CD14-positive monocyte (primary cell): ENCODE data around the gene ITGA5. TPM values are rescaled to one million over a fixed set of nuclear protein-coding genes. Genes with fewer than 3 reads are reported as not detected.
A peak's percentile ranks its signal among the peaks of the same experiment; 100 is the strongest.

Source experiments
- DNase-seq, 3 donors: peaks; one replicate each; pipeline ENCODE4 v3.0.0-alpha.2; 2011 to 2022
- H2AFZ ChIP-seq: 2 replicates; pipeline ENCODE4 v1.6.0; 2012; ENCODE audit warnings: mild to moderate bottlenecking, low read depth, low read length, inconsistent platforms; ENCODE audit not compliant: insufficient read depth, poor library complexity, severe bottlenecking
- H3K27ac ChIP-seq, 2 donors: 1 replicate in 1 of 2; 2 replicates in 1 of 2; pipeline ENCODE4 v1.5.1; 2012 to 2013; ENCODE audit warnings: low read length in 2 of 2, control low read depth in 1 of 2, inconsistent platforms in 1 of 2, low read depth in 1 of 2, mild to moderate bottlenecking in 1 of 2
- H3K27me3 ChIP-seq, 2 donors: one replicate each; pipeline versions ENCODE4 v1.6.0 to v1.6.1; 2011 to 2013; ENCODE audit warnings: low read length in 2 of 2; ENCODE audit not compliant: control insufficient read depth in 2 of 2, insufficient read depth in 2 of 2
- H3K36me3 ChIP-seq, 2 donors: replicated peaks in 1 of 2; 1 replicate in 1 of 2; 2 replicates in 1 of 2; pipeline versions ENCODE4 v1.5.1 to v1.6.1; 2012 to 2013; ENCODE audit warnings: low read length in 2 of 2, control low read depth in 1 of 2, inconsistent platforms in 1 of 2, mild to moderate bottlenecking in 1 of 2; ENCODE audit not compliant: insufficient read depth in 2 of 2, control insufficient read depth in 1 of 2
- H3K4me1 ChIP-seq, 2 donors: 1 replicate in 1 of 2; 2 replicates in 1 of 2; pipeline versions ENCODE4 v1.5.1 to v1.6.1; 2012 to 2013; ENCODE audit warnings: low read length in 2 of 2, control low read depth in 1 of 2, inconsistent platforms in 1 of 2, mild to moderate bottlenecking in 1 of 2, moderate library complexity in 1 of 2; ENCODE audit not compliant: insufficient read depth in 2 of 2, control insufficient read depth in 1 of 2
- H3K4me2 ChIP-seq: replicated peaks from 2 replicates; pipeline ENCODE3; 2012; ENCODE audit warnings: low read length, moderate library complexity, mild to moderate bottlenecking; ENCODE audit not compliant: poor library complexity, severe bottlenecking; ENCODE audit errors: extremely low read depth
- H3K4me3 ChIP-seq, 3 experiments: fragments of 200-600 bp in 1 of 3; sonication (generic) in 1 of 3; replicated peaks in 1 of 3; 1 replicate in 2 of 3; 2 replicates in 1 of 3; pipeline ENCODE4 v1.5.1; 2011 to 2013; ENCODE audit warnings: low read length in 3 of 3, mild to moderate bottlenecking in 3 of 3, control low read depth in 2 of 3, low read depth in 2 of 3, inconsistent platforms in 1 of 3, moderate library complexity in 1 of 3
- H3K79me2 ChIP-seq: 2 replicates; pipeline ENCODE4 v1.6.0; 2012; ENCODE audit warnings: mild to moderate bottlenecking, control low read depth, inconsistent platforms, low read length, moderate library complexity; ENCODE audit not compliant: insufficient read depth
- H3K9ac ChIP-seq: 2 replicates; pipeline ENCODE4 v1.6.0; 2017; ENCODE audit warnings: low read length, mild to moderate bottlenecking; ENCODE audit not compliant: insufficient read depth, poor library complexity, severe bottlenecking
- H3K9me3 ChIP-seq, 2 donors: replicated peaks in 1 of 2; 1 replicate in 1 of 2; 2 replicates in 1 of 2; pipeline versions ENCODE4 v1.5.1 to v1.6.1; 2012 to 2013; ENCODE audit warnings: low read length in 2 of 2, control low read depth in 1 of 2; ENCODE audit not compliant: control insufficient read depth in 1 of 2, insufficient read depth in 1 of 2
- H4K20me1 ChIP-seq: 2 replicates; pipeline ENCODE4 v1.6.0; 2012; ENCODE audit warnings: mild to moderate bottlenecking, low read length, control low read depth, moderate library complexity; ENCODE audit not compliant: insufficient read depth
- H3K27ac Mint-ChIP-seq, 7 donors: one replicate each; pipeline ENCODE4 v1.8.0; 2020; ENCODE audit warnings: mild to moderate bottlenecking in 7 of 7, mixed read lengths in 7 of 7, moderate library complexity in 6 of 7, inconsistent platforms in 2 of 7
- H3K27me3 Mint-ChIP-seq, 3 donors: one replicate each; pipeline ENCODE4 v1.8.0; 2021 to 2022; ENCODE audit warnings: low read depth in 3 of 3, mild to moderate bottlenecking in 3 of 3, mixed read lengths in 3 of 3, moderate library complexity in 3 of 3, inconsistent platforms in 1 of 3
- H3K36me3 Mint-ChIP-seq, 2 donors: one replicate each; pipeline ENCODE4 v1.8.0; 2020; ENCODE audit warnings: mixed read lengths in 2 of 2, inconsistent platforms in 1 of 2, mild to moderate bottlenecking in 1 of 2
- H3K4me1 Mint-ChIP-seq: one replicate; pipeline ENCODE4 v1.8.0; 2020; ENCODE audit warnings: mild to moderate bottlenecking, mixed read lengths
- H3K4me3 Mint-ChIP-seq, 2 donors: one replicate each; pipeline ENCODE4 v1.8.0; 2020; ENCODE audit warnings: mild to moderate bottlenecking in 2 of 2, mixed read lengths in 2 of 2, moderate library complexity in 1 of 2
- H3K9me3 Mint-ChIP-seq, 7 donors: one replicate each; pipeline ENCODE4 v1.8.0; 2020 to 2022; ENCODE audit warnings: mixed read lengths in 7 of 7, mild to moderate bottlenecking in 6 of 7, moderate library complexity in 6 of 7, inconsistent platforms in 2 of 7
- CTCF ChIP-seq: fragments of 200-600 bp; IDR thresholded peaks from one replicate; pipeline ENCODE4 v1.8.0; 2022; ENCODE audit warnings: antibody characterized with exemption, mild to moderate bottlenecking
- WGBS: methylation state at CpG from one replicate; pipeline ENCODE4 v1.1.5; 2013; ENCODE audit warnings: missing lambda C conversion rate; ENCODE audit not compliant: insufficient coverage; 5-methylcytosine and 5-hydroxymethylcytosine counted together
- intact Hi-C, 2 donors: fragments of 100-400 bp; cut with micrococcal nuclease; formaldehyde crosslinking; loops; one replicate each; pipeline versions ENCODE4 v1.15.0 to v1.15.1; 2023
- polyA plus RNA-seq, 3 donors: library from polyadenylated mRNA; depleted of rRNA in 1 of 3; unstranded in 2 of 3; stranded (reverse) in 1 of 3; fragments of 300-500 nt in 2 of 3; fragments of >200 nt in 1 of 3; fragmentation: Illumina TruSeq in 2 of 3; gene quantifications; 1 replicate in 2 of 3; 2 replicates in 1 of 3; pipeline ENCODE4 v1.2.3, GENCODE V29; 2012 to 2021

The ITGA5 gene
- polyA plus RNA-seq, 3 donors = 85.5 to 142 (median 99.4) TPM

- no peaks in the 10 kb centered on the region for H3K27me3 Mint-ChIP-seq
- H3K27ac Mint-ChIP-seq = peak overlapping the region in 5 of 7 donors; percentile 35 to 73 (median 43)
Observed at GRCh38 chr12:54398995-54399793, 19.9 kb downstream of the ITGA5 start.

GRCh38 chr12:54398218-54398617 is 20.8 kb downstream of the ITGA5 start:
- Mint-ChIP-seq H3K4me1 (peaks cover 20% of the 10 kb centered on the region), H3K27ac (peak overlapping the region in 3 of 7 donors; percentile 12 to 87 (median 41)), H3K4me3 (no peak overlapping the region), H3K9me3 (peaks cover 0 to 5% (median 0%) of the 10 kb centered on the region in 7 donors), H3K27me3 (no peaks in the 10 kb centered on the region), H3K36me3 (peaks cover 82 to 96% of the 10 kb centered on the region in 2 donors)
- intact Hi-C loops = no loop called here
- no peaks in the 10 kb centered on the region for H3K9me3 ChIP-seq
- H3K27ac ChIP-seq = peak overlapping the region in 1 of 2 donors; percentile 45
- H2AFZ ChIP-seq = no peak overlapping the region
- H3K9ac ChIP-seq = no peak overlapping the region
- peaks cover 27% of the 10 kb centered on the region for H3K79me2 ChIP-seq
- peaks cover 84% of the 10 kb centered on the region for H4K20me1 ChIP-seq
- WGBS = 80% methylated on average over 1 of the region's 2 CpGs
- peaks cover 84 to 89% of the 10 kb centered on the region in 2 donors for H3K36me3 ChIP-seq
- no peaks in the 10 kb centered on the region for H3K27me3 ChIP-seq
- H3K4me3 ChIP-seq = no peak overlapping the region
- DNase-seq = no peak
- peaks cover 18 to 26% of the 10 kb centered on the region in 2 donors for H3K4me1 ChIP-seq
- H3K4me2 ChIP-seq = no peak overlapping the region
- TF ChIP-seq CTCF = no peak

More at GRCh38 chr12:54398995-54399793, 19.9 kb downstream of the ITGA5 start:
- Mint-ChIP-seq H3K4me1 (peaks cover 10% of the 10 kb centered on the region), H3K4me3 (no peak overlapping the region), H3K9me3 (peaks cover 0 to 5% (median 0%) of the 10 kb centered on the region in 7 donors), H3K36me3 (peaks cover 92 to 99% of the 10 kb centered on the region in 2 donors)
- Histone ChIP-seq H3K36me3 (peaks cover 94 to 99% of the 10 kb centered on the region in 2 donors), H3K79me2 (peaks cover 34% of the 10 kb centered on the region), H3K4me2 (no peak overlapping the region), H2AFZ (no peak overlapping the region), H3K4me3 (no peak overlapping the region), H4K20me1 (peaks cover 94% of the 10 kb centered on the region), H3K27ac (peak overlapping the region; percentile 10 to 25), H3K4me1 (peaks cover 8 to 16% of the 10 kb centered on the region in 2 donors), H3K9me3 (no peaks in the 10 kb centered on the region), H3K27me3 (no peaks in the 10 kb centered on the region), H3K9ac (no peak overlapping the region)
- peak; percentile 84 to 86 (median 85) for DNase-seq
- peak; percentile 97 for TF ChIP-seq CTCF
- WGBS = 76% methylated on average over 5 of the region's 8 CpGs
- intact Hi-C loops = loop anchor here in 1 of 2 donors (1.0 kb wide), 1 partner anchor 40 kb away; no protein-coding TSS in a partner anchor
